GM12878 (cell line): ENCODE results near the gene ZNF804A.

Source experiments
- ATF3 ChIP-seq: IDR thresholded peaks from 2 replicates; pipeline ENCODE4 v1.6.1; 2011; ENCODE audit warnings: low read depth, mild to moderate bottlenecking, low read length, moderate library complexity, borderline replicate concordance; ENCODE audit errors: extremely low read depth
- CHD1 ChIP-seq: IDR thresholded peaks from 2 replicates; pipeline ENCODE4 v1.6.1; 2012; ENCODE audit warnings: low read depth, low read length, improper control_type of control experiment
- CTCF ChIP-seq, 3 experiments: IDR thresholded peaks in 2 of 3; conservative IDR thresholded peaks in 1 of 3; 2 replicates each; pipeline ENCODE4 v1.5.1; 2011; ENCODE audit warnings: low read depth in 3 of 3, low read length in 3 of 3, mild to moderate bottlenecking in 3 of 3, control low read depth in 2 of 3, moderate library complexity in 2 of 3, inconsistent platforms in 1 of 3, mixed read lengths in 1 of 3; ENCODE audit not compliant: control insufficient read depth in 2 of 3, insufficient read depth in 1 of 3; ENCODE audit errors: extremely low read depth in 1 of 3
- POLR2AphosphoS5 ChIP-seq: IDR thresholded peaks from 2 replicates; pipeline ENCODE4 v1.6.1; 2011; ENCODE audit warnings: mild to moderate bottlenecking, low read length, inconsistent platforms
- USF1 ChIP-seq: IDR thresholded peaks from 2 replicates; pipeline ENCODE4 v1.6.1; 2011; ENCODE audit warnings: borderline replicate concordance, low read depth, mild to moderate bottlenecking, moderate library complexity, mixed read lengths, low read length; ENCODE audit not compliant: insufficient read depth; ENCODE audit errors: extremely low read length

- TF ChIP-seq CHD1 (no peak), CTCF (IDR thresholded peaks at IDR 0.05 in 2 of 3, conservative IDR thresholded peaks at IDR 0.05 in 1 of 3; ENCODE audit: control insufficient read depth in 2 of 3, extremely low read depth in 1 of 3, insufficient read depth in 1 of 3, low read depth in 3 of 3, low read length in 3 of 3) (no peak), POLR2AphosphoS5 (no peak), ATF3 (no peak), USF1 (no peak)
These were observed 170.7 kb downstream of the ZNF804A start for GRCh38 chr2:184769023-184769422.
